ENCODE measurements around the gene HYKK.

HYKK gene, protein sequence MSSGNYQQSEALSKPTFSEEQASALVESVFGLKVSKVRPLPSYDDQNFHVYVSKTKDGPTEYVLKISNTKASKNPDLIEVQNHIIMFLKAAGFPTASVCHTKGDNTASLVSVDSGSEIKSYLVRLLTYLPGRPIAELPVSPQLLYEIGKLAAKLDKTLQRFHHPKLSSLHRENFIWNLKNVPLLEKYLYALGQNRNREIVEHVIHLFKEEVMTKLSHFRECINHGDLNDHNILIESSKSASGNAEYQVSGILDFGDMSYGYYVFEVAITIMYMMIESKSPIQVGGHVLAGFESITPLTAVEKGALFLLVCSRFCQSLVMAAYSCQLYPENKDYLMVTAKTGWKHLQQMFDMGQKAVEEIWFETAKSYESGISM

DNA sequence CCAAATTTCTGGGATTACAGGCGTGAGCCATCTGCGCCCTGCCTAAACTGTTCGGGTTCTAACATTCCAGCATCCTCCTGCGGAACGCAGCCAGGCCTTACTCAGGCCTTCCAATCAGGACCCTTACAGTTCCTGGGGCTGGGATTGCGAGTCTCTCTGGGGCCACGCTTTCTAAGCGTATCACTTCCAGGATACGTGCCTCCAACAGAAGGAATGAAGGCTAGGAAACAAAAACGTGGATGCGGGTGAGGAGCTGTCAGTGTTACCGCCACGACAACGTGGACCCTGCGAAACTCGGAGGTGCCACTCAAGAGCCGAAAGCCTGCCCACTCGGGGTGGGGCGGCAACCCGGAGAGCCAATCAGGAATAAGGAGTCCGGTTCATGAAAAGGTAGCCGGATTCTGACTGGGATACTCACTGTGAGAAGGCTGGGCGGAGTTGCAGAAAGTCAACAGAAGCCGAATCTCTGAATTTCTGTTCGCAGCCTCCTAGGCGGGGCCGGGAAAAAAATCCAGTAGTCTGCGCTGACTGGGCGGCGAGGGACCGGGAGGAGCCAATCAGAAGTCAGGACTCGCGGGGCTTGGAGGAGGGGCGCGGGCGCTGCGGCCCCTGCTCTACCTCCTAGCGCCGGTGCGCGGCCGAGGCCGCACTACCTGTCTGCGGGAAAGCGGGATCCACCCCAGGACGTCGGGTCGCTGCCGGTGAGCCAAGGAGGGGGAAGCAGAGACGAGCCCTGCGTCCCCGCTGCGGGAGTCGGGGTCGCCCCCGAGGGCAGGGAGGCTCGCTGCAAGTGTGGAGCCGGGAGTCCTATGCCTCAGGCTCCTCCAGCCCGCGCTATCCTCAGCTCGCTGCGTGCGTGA, at the start of gene HYKK:
Gene HYKK (plus strand): TSS at position 607 of the 860 bp plus-strand sequence. CDS start 5,512 bp downstream, outside the sequence.
- H3K4me3 ChIP-seq (ENCODE audit: low read depth in 1 of 2, low read length in 1 of 2), result peak within 1 kb of the TSS; percentile 63 to 67
- H3K27ac ChIP-seq, result no peak within 1 kb of the TSS
- H3K36me3 ChIP-seq, result no peaks in the 10 kb centered on the region
- peaks cover 14% of the 10 kb centered on the region in 2 experiments for H3K4me1 ChIP-seq (ENCODE audit: control insufficient read depth in 1 of 2, insufficient read depth in 1 of 2, low read depth in 1 of 2, low read length in 1 of 2)
- no peaks in the 10 kb centered on the region for H3K9me3 ChIP-seq
- TF ChIP-seq, protein P1, sequence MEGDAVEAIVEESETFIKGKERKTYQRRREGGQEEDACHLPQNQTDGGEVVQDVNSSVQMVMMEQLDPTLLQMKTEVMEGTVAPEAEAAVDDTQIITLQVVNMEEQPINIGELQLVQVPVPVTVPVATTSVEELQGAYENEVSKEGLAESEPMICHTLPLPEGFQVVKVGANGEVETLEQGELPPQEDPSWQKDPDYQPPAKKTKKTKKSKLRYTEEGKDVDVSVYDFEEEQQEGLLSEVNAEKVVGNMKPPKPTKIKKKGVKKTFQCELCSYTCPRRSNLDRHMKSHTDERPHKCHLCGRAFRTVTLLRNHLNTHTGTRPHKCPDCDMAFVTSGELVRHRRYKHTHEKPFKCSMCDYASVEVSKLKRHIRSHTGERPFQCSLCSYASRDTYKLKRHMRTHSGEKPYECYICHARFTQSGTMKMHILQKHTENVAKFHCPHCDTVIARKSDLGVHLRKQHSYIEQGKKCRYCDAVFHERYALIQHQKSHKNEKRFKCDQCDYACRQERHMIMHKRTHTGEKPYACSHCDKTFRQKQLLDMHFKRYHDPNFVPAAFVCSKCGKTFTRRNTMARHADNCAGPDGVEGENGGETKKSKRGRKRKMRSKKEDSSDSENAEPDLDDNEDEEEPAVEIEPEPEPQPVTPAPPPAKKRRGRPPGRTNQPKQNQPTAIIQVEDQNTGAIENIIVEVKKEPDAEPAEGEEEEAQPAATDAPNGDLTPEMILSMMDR (IDR thresholded peaks at IDR 0.05), result no peak
- H3K27me3 ChIP-seq, result peaks cover 77% of the 10 kb centered on the region

DNA sequence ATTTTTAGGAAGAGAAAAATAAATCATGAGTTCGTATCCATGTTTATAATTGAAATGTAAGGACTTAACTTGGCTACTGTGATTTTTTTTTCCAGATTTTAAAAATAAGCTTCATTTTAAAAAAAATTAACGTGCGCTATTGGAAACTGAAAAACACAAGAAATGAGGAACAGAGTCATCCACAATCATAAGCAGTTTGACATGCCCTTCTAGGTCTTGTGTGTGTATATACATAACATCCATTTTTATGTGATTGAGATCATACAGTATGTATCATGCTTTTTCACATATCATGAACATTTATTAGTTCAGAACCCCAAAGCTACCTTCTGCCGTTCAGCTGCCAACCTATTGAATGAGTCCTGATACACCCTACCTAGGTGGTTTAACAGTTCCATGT, 46.6 kb upstream of the HYKK start:
- Histone ChIP-seq H3K27ac (peak overlapping the region; percentile 77), H3K4me1 (ENCODE audit: control insufficient read depth in 1 of 2, insufficient read depth in 1 of 2, low read depth in 1 of 2, low read length in 1 of 2) (peaks cover 13 to 24% of the 10 kb centered on the region in 2 experiments)
- TF ChIP-seq, protein P1 (IDR thresholded peaks at IDR 0.05), result no peak

DNA sequence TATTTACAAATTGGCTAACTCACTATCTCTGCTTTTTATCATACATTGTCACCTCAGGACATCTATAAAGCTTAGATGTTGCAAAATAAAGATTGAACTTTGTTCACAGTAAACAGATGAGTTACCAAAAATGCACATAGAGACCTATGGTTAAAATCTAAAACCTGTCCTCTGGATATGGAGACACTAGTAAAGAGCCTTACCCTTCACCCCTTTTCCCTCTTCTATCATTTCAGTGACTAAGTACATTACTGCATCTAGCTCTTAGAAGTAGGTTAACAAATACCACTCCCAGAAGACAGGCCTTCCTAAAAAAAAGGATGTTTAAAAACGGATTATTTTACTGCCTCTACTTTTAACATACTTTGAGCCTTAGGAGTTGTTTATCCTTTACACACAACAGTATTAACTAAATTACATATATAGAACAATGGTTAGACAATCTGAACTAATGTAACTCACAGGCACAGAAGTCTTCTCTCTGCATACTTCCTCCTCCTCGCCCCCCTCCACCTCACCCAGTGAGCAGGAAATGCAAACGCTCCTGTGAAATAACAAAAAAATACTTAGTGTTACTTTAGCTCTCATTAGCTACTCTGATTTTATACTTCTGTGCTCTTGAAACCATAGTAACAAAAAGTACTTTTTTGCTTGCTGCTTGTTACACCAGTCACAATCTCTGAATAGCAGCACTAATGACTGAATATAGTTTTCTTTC, 46.0 kb upstream of the HYKK start:
- TF ChIP-seq, protein P1 (IDR thresholded peaks at IDR 0.05), result no peak
- H3K9me3 ChIP-seq, result no peaks in the 10 kb centered on the region
- H3K36me3 ChIP-seq, result peaks cover 34% of the 10 kb centered on the region
- H3K4me3 ChIP-seq (ENCODE audit: low read depth in 1 of 2, low read length in 1 of 2), result no peak overlapping the region
- no peaks in the 10 kb centered on the region for H3K27me3 ChIP-seq
- peak overlapping the region; percentile 77 for H3K27ac ChIP-seq
- H3K4me1 ChIP-seq (ENCODE audit: control insufficient read depth in 1 of 2, insufficient read depth in 1 of 2, low read depth in 1 of 2, low read length in 1 of 2), result peaks cover 13 to 24% of the 10 kb centered on the region in 2 experiments

More for the DNA sequence above, 46.6 kb upstream of the HYKK start:
- H3K27me3 ChIP-seq, result no peaks in the 10 kb centered on the region
- no peak overlapping the region for H3K4me3 ChIP-seq (ENCODE audit: low read depth in 1 of 2, low read length in 1 of 2)
- peaks cover 28% of the 10 kb centered on the region for H3K36me3 ChIP-seq
- H3K9me3 ChIP-seq, result no peaks in the 10 kb centered on the region

DNA sequence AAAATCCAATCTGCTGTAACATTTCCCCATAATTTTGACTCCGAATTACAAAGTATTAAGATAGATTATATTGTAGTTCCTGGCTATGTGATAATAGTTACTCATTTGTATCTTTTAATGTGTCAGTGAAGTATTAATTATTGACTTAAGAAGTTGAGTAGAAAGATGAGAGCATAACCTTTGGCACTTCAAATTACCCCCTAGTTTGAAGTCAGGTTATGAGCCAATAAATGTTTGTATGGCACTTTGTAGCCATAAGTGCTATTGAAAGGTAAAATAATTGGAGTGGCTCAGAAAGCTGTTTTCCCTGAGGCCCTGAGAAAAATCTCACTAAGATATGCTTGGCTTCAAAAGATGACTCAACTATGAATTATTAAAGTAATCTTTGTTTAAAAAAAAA, 38.3 kb upstream of the HYKK start:
- no peaks in the 10 kb centered on the region for H3K27me3 ChIP-seq
- no peak overlapping the region for H3K27ac ChIP-seq
- H3K4me1 ChIP-seq (ENCODE audit: control insufficient read depth in 1 of 2, insufficient read depth in 1 of 2, low read depth in 1 of 2, low read length in 1 of 2), result no peaks in the 10 kb centered on the region
- H3K4me3 ChIP-seq (ENCODE audit: low read depth in 1 of 2, low read length in 1 of 2), result no peak overlapping the region
- H3K9me3 ChIP-seq, result no peaks in the 10 kb centered on the region
- TF ChIP-seq, protein P1 (IDR thresholded peaks at IDR 0.05), result no peak
- H3K36me3 ChIP-seq, result peaks cover 90% of the 10 kb centered on the region

DNA sequence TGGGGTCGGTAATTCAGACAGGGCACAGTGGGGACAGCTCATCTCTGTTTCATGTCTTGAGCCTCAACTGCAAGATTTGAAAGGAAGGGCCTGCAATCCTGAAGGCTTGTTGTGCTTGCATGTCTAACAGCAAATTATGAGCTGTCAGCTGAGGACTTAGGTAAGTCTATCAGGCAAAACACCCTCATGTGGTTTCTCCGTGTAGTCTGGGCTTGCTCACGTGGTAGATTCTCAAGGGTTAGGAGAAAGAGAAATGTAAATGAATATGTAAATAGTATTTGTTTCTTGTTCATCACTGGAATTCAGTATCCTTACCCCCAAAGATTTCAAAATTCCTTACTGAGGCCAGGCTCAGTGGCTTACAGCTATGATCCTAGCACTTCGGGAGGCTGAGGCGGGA, 30.1 kb upstream of the HYKK start:
- Histone ChIP-seq H3K4me1 (ENCODE audit: control insufficient read depth in 1 of 2, insufficient read depth in 1 of 2, low read depth in 1 of 2, low read length in 1 of 2) (no peaks in the 10 kb centered on the region), H3K9me3 (no peaks in the 10 kb centered on the region), H3K27me3 (no peaks in the 10 kb centered on the region), H3K36me3 (peaks cover 91% of the 10 kb centered on the region), H3K4me3 (ENCODE audit: low read depth in 1 of 2, low read length in 1 of 2) (no peak overlapping the region), H3K27ac (no peak overlapping the region)
- TF ChIP-seq, protein P1 (IDR thresholded peaks at IDR 0.05), result no peak

Measured in neutrophil (primary cell).